HG03469 (cell line): Measurements from ENCODE around the gene MB.

Experiments
- ATAC-seq: cut with Tn5 transposase; IDR thresholded peaks from one replicate; pipeline ENCODE4 v1.9.1; 2021; ENCODE audit warnings: mild to moderate bottlenecking, moderate library complexity, moderate number of reproducible peaks; ENCODE audit not compliant: unreplicated experiment

Gene MB

GRCh38 chr22:35597692-35598395 is 19.3 kb downstream of the MB start:
- ATAC-seq: no peak

GRCh38 chr22:35596821-35597220 is 20.3 kb downstream of the MB start:
- ATAC-seq: no peak

GRCh38 chr22:35594686-35595085 is 22.4 kb downstream of the MB start:
- ATAC-seq: no peak

- ATAC-seq: no peak
These were observed 23.1 kb downstream of the MB start for GRCh38 chr22:35593891-35594470.

DNA sequence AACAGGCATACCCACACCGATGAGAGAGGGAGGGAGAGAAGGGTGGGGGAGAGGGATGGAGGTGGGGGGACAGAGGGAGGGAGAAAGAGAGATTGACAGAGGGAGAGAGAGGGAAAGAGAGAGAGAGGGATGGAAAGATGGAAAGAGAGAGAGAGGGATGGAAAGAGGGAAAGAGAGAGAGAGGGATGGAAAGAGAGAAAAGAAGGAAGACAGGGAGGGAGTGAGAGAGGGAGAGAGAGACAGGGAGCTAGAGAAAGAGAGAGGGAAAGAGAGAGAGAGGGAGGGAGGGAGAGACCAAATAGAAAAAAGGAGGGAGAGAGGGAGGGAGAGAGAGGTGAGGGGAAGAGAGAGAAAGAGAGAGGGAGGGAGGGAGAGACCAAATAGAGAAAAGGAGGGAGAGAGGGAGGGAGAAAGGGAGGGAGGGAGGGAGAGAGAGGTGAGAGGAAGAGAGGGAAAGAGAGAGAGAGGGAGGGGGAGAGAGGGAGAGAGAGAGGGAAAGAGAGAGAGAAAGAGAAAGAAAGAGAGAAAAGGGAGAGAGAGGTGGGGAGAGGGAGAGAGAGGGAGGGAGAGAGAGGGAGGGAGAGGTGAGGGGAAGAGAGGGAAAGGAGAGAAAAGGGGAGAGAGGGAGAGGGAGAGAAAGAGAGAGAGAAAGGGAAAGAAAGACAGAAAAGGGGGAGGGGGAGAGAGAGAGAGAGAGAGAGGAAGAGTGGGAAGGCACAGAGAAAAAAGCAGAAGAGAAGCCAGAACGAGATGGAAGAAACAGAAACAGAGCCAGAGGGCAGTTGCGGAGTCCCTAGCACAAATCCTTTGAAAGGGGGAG is 23.8 kb downstream of the MB start:
- no peak for ATAC-seq

GRCh38 chr22:35592418-35592967 is 24.6 kb downstream of the MB start:
- no peak for ATAC-seq

DNA sequence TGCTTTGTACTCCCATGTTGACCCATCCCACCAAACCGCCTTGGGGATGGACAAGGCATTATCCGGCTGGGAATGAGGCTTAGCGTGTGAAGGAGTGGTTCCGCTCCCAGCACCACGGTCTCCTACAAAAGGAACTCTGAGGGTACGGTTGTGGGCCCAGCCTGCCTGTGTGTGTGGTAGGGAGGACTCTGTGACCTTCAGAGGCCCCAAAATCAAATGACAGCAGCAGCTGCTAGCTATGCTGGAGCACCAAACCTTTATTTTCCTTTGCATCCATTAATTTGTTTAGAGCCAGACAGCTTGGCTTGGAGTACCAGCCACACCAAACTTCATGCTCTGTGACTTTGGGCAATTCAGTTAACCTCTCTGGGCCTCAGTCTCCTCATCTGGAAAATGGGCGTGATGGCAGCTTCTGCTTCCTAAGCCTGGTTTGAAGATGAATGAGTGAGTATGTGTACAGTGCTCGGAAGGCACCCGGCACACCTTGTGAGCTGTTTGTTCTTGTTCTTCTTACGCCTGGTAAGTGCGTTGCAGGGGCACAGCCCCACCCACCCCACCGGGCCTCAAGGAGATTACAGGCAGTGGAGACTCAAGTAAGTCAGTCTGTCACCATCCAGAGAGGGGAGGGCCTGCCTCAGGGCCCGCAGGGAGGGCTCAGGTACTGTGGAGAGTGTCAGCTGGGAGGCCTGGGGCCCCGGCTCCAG is 25.3 kb downstream of the MB start:
- no peak for ATAC-seq

DNA sequence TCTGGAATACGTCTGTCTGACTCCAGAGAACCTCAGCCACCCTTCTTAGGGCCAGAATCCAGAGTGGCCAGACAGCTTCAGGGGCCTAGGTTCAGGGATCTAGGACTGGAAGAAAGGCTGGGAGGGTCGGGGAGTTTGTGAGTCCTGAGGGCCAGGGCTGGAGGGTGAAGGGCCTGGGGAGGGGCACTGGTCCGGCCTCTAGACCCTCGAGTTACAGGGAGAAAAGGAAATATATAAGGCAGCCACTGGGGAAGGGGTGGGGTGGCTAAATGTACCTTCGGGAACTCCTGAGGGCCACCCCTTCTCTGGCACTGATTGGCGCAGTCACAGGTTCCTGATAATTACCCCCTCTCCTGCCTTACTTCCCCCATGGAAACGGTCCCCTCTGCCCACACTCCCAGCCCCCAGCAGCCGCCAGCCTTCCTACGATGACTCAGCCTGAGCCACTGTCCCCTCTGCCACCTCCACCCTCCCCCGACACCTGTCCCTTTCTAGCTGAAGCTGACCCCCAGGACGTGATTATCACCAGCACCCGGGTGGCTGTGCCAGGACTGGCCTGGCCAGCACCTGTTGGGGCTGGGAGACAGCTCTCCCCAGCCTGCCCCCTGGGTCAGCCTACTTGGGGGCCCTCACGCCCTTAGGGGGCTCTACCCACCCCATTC is 26.4 kb downstream of the MB start:
- no peak for ATAC-seq

DNA sequence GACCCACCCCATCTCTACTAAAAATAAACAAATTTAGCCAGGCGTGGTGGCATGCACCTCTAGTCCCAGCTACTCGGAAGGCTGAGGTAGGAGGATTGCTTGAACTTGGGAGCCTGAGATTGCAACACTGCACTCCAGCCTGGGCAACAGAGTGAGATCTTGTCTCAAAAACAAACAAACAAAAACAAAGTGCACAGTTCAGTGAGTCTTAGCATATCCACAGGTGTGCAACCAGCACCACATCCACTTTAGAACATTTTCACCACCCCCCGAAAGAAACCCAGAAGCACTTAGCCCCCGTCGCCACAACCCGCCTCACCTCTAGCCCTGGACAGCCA is 27.4 kb downstream of the MB start:
- ATAC-seq: no peak

GRCh38 chr22:35589071-35589755 is 27.9 kb downstream of the MB start:
- ATAC-seq: no peak

DNA sequence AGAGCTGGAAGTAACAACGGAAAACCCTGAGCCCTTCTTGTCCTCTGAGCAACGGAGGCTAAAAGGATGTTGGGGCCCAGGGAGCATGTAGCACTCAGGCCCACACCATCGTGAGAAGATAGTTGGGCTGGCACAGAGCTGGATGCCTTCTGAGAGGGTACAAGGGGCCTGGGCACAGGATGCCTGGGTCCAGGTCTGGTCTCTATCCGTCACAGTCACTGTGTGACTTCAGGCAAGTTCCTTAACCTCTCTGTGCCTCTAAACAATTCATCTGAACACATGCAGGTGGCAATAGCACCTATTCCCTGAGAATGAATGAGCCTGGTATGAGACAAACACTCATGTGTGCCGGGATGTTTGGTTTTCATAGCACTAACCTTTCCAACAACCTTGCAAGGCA is 29.2 kb downstream of the MB start:
- ATAC-seq: no peak

DNA sequence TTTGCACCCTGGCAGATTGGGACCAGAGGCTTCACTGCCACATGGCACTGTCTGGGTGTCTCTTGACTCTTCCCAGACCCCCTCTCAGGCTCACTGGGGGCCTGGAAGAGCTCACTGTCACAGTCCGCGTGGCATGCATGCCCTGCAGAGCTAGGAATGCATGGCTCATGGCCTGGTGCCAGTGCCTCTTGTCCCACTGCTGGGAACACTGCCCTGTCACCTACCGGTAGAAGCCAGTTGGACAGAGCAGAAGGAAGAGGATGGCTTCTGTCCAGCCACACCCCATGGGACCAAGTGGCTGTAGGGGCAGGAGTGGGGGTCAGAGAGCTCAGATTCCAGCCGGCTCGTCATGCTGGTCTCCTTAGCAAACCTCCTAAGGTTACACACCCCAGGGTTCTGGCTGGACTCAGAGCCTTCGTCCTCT is 29.7 kb downstream of the MB start:
- no peak for ATAC-seq

- ATAC-seq: no peak
These were observed 30.4 kb downstream of the MB start for GRCh38 chr22:35586771-35587170.

- no peak for ATAC-seq
These were observed 34.1 kb downstream of the MB start for GRCh38 chr22:35582861-35583670.

- ATAC-seq: no peak
These were observed 34.8 kb downstream of the MB start for GRCh38 chr22:35582218-35582860.

GRCh38 chr22:35581023-35581413 is 36.1 kb downstream of the MB start:
- ATAC-seq: no peak

DNA sequence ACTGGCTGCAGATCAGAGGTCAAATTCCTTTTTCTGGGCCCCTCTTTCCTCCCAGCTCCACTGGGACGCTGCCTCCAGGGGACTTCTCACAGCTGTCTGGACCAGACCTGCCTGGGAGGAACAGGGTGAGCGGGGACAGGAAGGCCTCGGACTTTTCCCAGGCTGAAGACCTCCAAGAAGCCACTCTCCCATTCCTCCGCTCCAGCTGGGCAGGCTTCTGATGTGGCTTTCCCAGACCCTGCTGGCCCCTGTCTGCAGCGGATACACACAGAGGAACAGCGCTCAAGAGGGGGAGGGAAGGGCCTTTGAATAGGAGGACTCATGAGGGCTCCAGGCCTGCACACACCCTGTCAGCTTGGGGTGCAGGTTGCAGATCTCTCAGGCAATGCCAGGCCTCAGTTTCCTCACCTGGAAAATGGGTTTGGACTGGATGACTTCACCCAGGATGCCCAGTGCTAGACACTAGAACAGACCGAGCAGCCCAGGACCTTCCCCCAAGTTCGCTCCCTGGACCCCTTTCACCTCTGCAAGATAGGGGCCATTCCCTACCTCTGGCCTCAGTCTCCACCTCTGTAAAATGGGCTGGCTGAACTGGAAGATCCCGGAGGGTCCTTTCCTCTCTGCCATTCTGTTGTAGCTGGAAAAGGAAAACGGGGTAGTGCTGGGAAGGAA is 36.6 kb downstream of the MB start:
- no peak for ATAC-seq

GRCh38 chr22:35578836-35579575 is 38.1 kb downstream of the MB start:
- no peak for ATAC-seq
